ENCODE results near the gene LAMC1.

GRCh38 chr1:183019139-183019740 lies 4.0 kb upstream of the LAMC1 start:
- no peak for TF ChIP-seq CTCF (IDR thresholded peaks at IDR 0.05)
- TF ChIP-seq POLR2A (IDR thresholded peaks at IDR 0.05): no peak

All from uterus (tissue), 2 donors.